BJ (cell line): ENCODE measurements around the gene GPR37L1. TPM values are rescaled to one million over a fixed set of nuclear protein-coding genes. Genes with fewer than 3 reads are reported as not detected.

ENCODE experiments used
- CTCF ChIA-PET: fragments of 350-600 bp; formaldehyde crosslinking; extraction: SDS; loops from one replicate; lab custom pipeline; 2021; ENCODE audit warnings: antibody characterized with exemption, inconsistent platforms; lab: Yijun Ruan, JAX
- POLR2A ChIA-PET: fragments of 300-600 bp; sonication (Branson Sonifier 250); formaldehyde crosslinking; extraction: SDS; loops from one replicate; lab custom pipeline; 2021; ENCODE audit warnings: antibody characterized with exemption; lab: Charles Lee
- DNase-seq: peaks from one replicate; pipeline ENCODE4 v3.0.0-alpha.2; 2011; ENCODE audit warnings: low read depth
- H3K27me3 ChIP-seq: 2 replicates; pipeline ENCODE4 v1.6.0; 2011; ENCODE audit warnings: low read length; ENCODE audit not compliant: control insufficient read depth, insufficient read depth
- H3K36me3 ChIP-seq: 2 replicates; pipeline ENCODE4 v1.5.1; 2011; ENCODE audit warnings: low read length; ENCODE audit not compliant: control insufficient read depth, insufficient read depth
- H3K4me3 ChIP-seq: 2 replicates; pipeline ENCODE4 v1.5.1; 2011; ENCODE audit warnings: low read depth, mild to moderate bottlenecking, control low read depth, low read length
- CTCF ChIP-seq: IDR thresholded peaks from 2 replicates; pipeline ENCODE4 v1.5.1; 2011; ENCODE audit warnings: low read depth, mild to moderate bottlenecking, control low read depth, inconsistent platforms, low read length, moderate library complexity; ENCODE audit not compliant: insufficient read depth
- polyA plus RNA-seq: library from polyadenylated mRNA; depleted of rRNA; stranded (reverse); fragments of >200 nt; gene quantifications from 2 replicates; pipeline ENCODE4 v1.2.3, GENCODE V29; 2011

The GPR37L1 gene
- polyA plus RNA-seq, 1 experiment = not detected

GRCh38 chr1:202161151-202162046 lies 38.7 kb downstream of the GPR37L1 start:
- DNase-seq = no peak
- Histone ChIP-seq H3K36me3 (no peaks in the 10 kb centered on the region), H3K27me3 (peaks cover 6% of the 10 kb centered on the region; the same call in 1 of the 2 replicates), H3K4me3 (no peak overlapping the region)
- no peak for TF ChIP-seq CTCF
- ChIA-PET CTCF (interaction anchor here (1.1 kb wide), 1 partner anchor 24 kb away, joined by 3 read pairs; no protein-coding TSS in a partner anchor), POLR2A (no interaction called here)

GRCh38 chr1:202162047-202162417 lies 39.3 kb downstream of the GPR37L1 start:
- POLR2A ChIA-PET = no interaction called here
- no peak for DNase-seq
- H3K36me3 ChIP-seq = no peaks in the 10 kb centered on the region
- peaks cover 6% of the 10 kb centered on the region; the same call in 1 of the 2 replicates for H3K27me3 ChIP-seq
- H3K4me3 ChIP-seq = no peak overlapping the region
- CTCF ChIA-PET = interaction anchor here (1.1 kb wide), 1 partner anchor 23 kb away, joined by 3 read pairs; no protein-coding TSS in a partner anchor
- TF ChIP-seq CTCF = no peak

GRCh38 chr1:202162418-202163280 lies 39.9 kb downstream of the GPR37L1 start:
- POLR2A ChIA-PET = no interaction called here
- no peak for DNase-seq

GRCh38 chr1:202163281-202164270 lies 40.9 kb downstream of the GPR37L1 start:
- no peaks in the 10 kb centered on the region for H3K36me3 ChIP-seq
- POLR2A ChIA-PET = no interaction called here
- H3K27me3 ChIP-seq = peaks cover 6% of the 10 kb centered on the region; the same call in 1 of the 2 replicates
- DNase-seq = no peak
- no peak overlapping the region for H3K4me3 ChIP-seq
- no peak for TF ChIP-seq CTCF
- CTCF ChIA-PET = interaction anchor here (1.2 to 1.4 kb wide), 2 partner anchors 9 to 556 kb away, joined by 5 to 6 read pairs; no protein-coding TSS in a partner anchor

More at GRCh38 chr1:202162418-202163280, 39.9 kb downstream of the GPR37L1 start:
- no peak for TF ChIP-seq CTCF
- H3K36me3 ChIP-seq = no peaks in the 10 kb centered on the region
- no peak overlapping the region for H3K4me3 ChIP-seq
- CTCF ChIA-PET = interaction anchor here (1.1 to 1.4 kb wide), 3 partner anchors 8 to 557 kb away, joined by 3 to 6 read pairs (median 5); no protein-coding TSS in a partner anchor
- peaks cover 6% of the 10 kb centered on the region; the same call in 1 of the 2 replicates for H3K27me3 ChIP-seq
